ENCODE data around the gene ABHD14A.

DNA sequence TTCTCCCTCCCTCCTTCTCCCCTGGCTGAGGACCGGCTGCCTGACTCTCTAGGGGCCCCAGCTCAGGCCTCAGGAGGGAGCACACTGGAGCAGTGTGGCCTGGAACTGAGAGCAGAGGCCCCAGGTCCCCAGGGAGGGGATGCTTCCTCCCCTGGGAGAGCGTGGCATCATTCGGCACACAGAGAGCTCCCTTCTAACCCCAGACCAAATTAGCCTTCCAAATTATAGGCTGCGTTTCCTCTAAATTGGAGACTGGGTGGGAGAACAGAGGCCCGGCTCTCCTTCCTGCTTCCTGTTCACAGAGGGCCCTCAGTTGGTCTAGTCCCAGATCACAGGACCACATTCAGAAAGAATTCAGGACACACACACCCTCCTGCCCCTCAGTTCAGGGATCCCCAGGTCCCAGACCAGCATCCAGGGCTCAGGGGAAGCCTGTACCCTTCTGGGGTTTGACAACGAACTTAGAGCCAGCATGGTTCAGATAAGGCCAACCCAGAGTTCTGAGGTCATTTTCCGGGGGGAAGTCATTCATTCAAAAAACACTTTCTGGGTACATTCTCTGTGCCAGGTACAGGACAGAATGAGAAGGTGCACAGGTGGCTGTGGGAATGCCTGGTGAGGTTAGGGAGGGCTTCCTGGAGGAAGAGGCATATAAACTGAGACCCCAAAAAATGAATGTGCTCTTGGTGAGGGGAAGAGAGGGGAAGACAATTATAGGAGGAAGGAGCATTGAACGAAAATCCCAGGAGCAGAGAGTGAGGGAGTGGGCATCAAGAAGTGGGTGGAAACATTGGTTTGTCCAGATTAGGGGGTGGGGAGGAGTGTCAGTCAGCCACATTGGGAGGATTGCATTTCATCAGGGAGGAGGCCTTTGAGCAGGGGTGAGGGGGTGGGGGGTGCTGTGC is 49.2 kb downstream of the ABHD14A start:
- no peak for TF ChIP-seq POLR2A (IDR thresholded peaks at IDR 0.05)
- TF ChIP-seq, protein P1, sequence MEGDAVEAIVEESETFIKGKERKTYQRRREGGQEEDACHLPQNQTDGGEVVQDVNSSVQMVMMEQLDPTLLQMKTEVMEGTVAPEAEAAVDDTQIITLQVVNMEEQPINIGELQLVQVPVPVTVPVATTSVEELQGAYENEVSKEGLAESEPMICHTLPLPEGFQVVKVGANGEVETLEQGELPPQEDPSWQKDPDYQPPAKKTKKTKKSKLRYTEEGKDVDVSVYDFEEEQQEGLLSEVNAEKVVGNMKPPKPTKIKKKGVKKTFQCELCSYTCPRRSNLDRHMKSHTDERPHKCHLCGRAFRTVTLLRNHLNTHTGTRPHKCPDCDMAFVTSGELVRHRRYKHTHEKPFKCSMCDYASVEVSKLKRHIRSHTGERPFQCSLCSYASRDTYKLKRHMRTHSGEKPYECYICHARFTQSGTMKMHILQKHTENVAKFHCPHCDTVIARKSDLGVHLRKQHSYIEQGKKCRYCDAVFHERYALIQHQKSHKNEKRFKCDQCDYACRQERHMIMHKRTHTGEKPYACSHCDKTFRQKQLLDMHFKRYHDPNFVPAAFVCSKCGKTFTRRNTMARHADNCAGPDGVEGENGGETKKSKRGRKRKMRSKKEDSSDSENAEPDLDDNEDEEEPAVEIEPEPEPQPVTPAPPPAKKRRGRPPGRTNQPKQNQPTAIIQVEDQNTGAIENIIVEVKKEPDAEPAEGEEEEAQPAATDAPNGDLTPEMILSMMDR (IDR thresholded peaks at IDR 0.05), result no peak

All from uterus (tissue), 2 donors.